GM12872 (cell line): ENCODE data around the gene SOWAHD.

ENCODE experiments used
- CTCF ChIP-seq: IDR thresholded peaks from 3 replicates; pipeline ENCODE4 v1.5.1; 2011; ENCODE audit warnings: low read depth, mild to moderate bottlenecking, low read length, moderate library complexity; ENCODE audit not compliant: insufficient read depth

SOWAHD gene

GRCh38 chrX:119753639-119754257 lies 4.6 kb upstream of the SOWAHD start:
- peak; percentile 53 for TF ChIP-seq CTCF

DNA sequence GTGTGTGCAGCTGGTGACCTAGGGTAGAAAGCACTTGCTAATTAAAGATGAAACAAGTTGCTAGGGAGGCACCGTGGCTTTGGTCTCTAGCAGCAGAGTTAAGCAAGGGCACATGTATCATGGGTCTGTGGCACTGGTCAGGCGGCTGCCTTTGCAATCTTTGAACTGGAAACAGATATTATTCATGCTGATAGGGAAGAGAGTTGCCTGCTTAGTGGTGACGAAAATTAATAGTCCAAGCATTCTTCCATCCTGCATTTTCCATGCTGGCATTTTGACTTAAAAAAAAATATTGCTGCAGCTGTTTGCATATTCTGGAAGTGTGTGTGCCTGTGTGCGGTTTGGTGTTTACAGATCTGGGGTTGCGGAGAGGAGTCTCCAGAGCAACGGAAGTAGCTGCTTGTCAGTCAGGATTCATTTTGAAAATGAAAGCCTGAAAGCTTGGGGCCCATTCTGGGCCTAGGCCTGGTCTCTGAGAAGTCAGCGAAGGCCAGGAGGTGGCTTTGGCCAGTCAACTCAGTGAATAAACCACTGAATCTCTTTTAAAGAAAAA lies 2.3 kb upstream of the SOWAHD start:
- no peak for TF ChIP-seq CTCF

DNA sequence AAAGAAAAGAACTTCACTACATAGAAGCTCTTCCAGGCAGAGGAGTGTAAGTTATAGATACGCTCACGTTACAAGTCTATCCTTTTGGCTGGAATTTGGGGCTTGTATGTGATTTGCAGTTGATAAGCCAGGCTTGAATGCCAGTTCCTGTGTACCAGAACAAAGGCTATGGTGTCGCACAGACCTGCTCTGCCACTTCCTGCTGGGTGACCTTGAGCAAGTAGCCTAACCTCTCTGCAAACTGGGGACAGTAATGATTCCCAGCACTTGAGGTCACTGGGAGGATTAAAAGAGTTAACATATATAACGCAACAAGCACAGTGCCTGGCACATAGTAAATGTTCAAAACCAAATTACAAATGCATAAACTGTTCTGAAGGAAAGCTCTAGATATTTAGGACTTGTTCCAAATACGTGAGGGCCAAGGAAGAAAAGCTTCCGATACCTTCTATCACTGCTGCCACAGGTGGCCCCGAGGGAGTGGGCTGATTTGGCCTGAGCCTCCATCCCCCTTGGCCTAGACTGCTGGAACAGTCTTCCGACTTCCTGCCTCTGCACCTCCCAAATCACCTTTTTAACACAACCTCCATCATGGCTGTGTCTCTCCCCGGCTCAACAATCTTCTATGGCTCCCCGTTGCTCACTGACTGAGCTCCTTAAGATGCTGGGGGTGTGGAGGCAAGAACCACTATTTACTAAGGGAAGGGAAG lies 1.3 kb upstream of the SOWAHD start:
- TF ChIP-seq CTCF = no peak

- no peak for TF ChIP-seq CTCF
These were observed 776 bp upstream of the SOWAHD start for GRCh38 chrX:119757646-119757978.

GRCh38 chrX:119758731-119759247 lies 401 bp downstream of the SOWAHD start:
- TF ChIP-seq CTCF = 0 out of 3 replicates have a peak, but pooled peaks have one; percentile 14

DNA sequence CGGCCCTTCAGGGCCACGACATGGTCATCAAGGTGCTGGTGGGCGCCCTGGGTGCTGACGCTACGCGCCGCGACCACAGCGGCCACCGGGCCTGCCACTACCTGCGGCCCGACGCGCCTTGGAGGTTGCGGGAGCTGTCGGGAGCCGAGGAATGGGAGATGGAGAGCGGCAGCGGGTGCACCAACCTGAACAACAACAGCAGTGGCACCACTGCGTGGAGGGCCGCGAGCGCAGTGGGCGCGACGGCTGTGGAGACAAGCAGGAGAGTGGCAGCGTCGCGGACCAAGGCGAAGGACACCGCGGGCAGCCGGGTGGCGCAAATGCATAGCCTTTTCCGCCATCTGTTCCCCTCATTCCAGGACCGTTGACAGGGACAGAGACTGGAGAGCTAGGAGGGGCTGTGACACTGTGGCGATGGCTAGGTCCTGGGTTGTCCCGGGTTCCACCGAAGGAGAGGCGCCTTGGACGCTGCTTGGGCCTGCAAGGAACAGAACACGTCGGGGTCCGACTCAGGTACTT lies 919 bp downstream of the SOWAHD start:
- no peak for TF ChIP-seq CTCF

- TF ChIP-seq CTCF = no peak
These were observed 1.9 kb downstream of the SOWAHD start for GRCh38 chrX:119760026-119760877.
